Measurements from ENCODE around the gene TMEM121. TPM values are rescaled to one million over a fixed set of nuclear protein-coding genes. Genes with fewer than 3 reads are reported as not detected.

TMEM121 gene
- total RNA-seq, 2 experiments from 2014 or later: 0.21 to 0.25 TPM

DNA sequence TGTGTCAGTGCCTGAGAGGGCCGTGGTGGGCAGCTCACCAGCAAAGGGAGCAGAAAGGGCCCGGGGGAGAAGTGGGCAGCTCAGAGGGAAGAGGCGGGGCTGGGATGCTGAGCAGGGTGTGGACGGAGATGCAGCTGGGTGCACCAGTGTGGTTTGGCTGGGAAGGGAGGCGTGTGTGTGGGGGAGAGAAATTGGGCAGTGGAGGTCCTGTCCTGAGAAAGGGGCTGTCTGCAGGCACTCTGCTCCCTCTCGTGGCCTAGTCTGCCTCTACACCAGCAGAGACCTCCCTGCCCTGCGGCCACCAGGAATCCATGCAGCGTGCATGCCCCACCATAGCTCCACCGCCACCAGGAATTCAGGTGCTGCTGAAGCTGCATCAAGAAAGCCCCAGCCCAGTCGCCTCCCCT lies 6.4 kb downstream of the TMEM121 start:
- DNase-seq (ENCODE audit: low spot score): peak; percentile 74
- ChIA-PET POLR2A (interaction anchor here (0.7 to 0.9 kb wide), 2 partner anchors 50 to 52 kb away, joined by 3 read pairs; no protein-coding TSS in a partner anchor), CTCF (ENCODE audit: unreplicated experiment) (interaction anchor here (0.6 kb wide), 3 partner anchors 83 to 1986 kb away, joined by 3 read pairs; no protein-coding TSS in a partner anchor)
- Histone ChIP-seq H3K27ac (ENCODE audit: low read depth, low read length, poor library complexity, severe bottlenecking) (no peak overlapping the region), H3K9me3 (ENCODE audit: low read length) (no peaks in the 10 kb centered on the region), H3K36me3 (ENCODE audit: insufficient read depth, low read length) (no peaks in the 10 kb centered on the region), H3K4me3 (ENCODE audit: low read depth, low read length, poor library complexity, severe bottlenecking) (no peak overlapping the region), H4K20me1 (ENCODE audit: insufficient read depth, low read length) (no peaks in the 10 kb centered on the region), H3K79me2 (ENCODE audit: insufficient read depth, low read depth, low read length) (no peaks in the 10 kb centered on the region), H3K4me2 (ENCODE audit: low read length) (peak overlapping the region; percentile 30; the same call in 1 of the 2 replicates), H3K4me1 (ENCODE audit: insufficient read depth, low read length, poor library complexity, severe bottlenecking) (peaks cover 46% of the 10 kb centered on the region), H3K9me2 (ENCODE audit: insufficient read depth, low read length) (no peaks in the 10 kb centered on the region), H2AFZ (ENCODE audit: low read length) (no peak overlapping the region)
- TF ChIP-seq EZH2phosphoT487 (IDR thresholded peaks at IDR 0.05; ENCODE audit: borderline replicate concordance, low read depth, low read length) (no peak), CTCF (conservative IDR thresholded peaks at IDR 0.05; ENCODE audit: low read length) (peak; percentile 74)
- intact Hi-C loops (cut with micrococcal nuclease; ENCODE audit: unreplicated experiment): loop anchor here (2.0 kb wide), 1 partner anchor 42 kb away; the partner anchor contains the start of gene TEDC1
- no TSS peak for BruUV-seq (replicated peaks)

GRCh38 chr14:105533391-105533790 lies 7.0 kb downstream of the TMEM121 start:
- no peak for TF ChIP-seq EZH2phosphoT487 (IDR thresholded peaks at IDR 0.05; ENCODE audit: borderline replicate concordance, low read depth, low read length)
- no peak for TF ChIP-seq CTCF (conservative IDR thresholded peaks at IDR 0.05; ENCODE audit: low read length)
- ChIA-PET POLR2A (interaction anchor here (0.9 kb wide), 1 partner anchor 10 kb away, joined by 3 read pairs; no protein-coding TSS in a partner anchor), CTCF (ENCODE audit: unreplicated experiment) (interaction anchor here (0.6 kb wide), 1 partner anchor 114 kb away, joined by 3 read pairs; no protein-coding TSS in a partner anchor)
- Histone ChIP-seq H3K36me3 (ENCODE audit: insufficient read depth, low read length) (no peaks in the 10 kb centered on the region), H3K9me2 (ENCODE audit: insufficient read depth, low read length) (no peaks in the 10 kb centered on the region), H3K79me2 (ENCODE audit: insufficient read depth, low read depth, low read length) (no peaks in the 10 kb centered on the region), H3K27ac (ENCODE audit: low read depth, low read length, poor library complexity, severe bottlenecking) (no peak overlapping the region), H2AFZ (ENCODE audit: low read length) (no peak overlapping the region), H3K4me1 (ENCODE audit: insufficient read depth, low read length, poor library complexity, severe bottlenecking) (peaks cover 41% of the 10 kb centered on the region), H3K9me3 (ENCODE audit: low read length) (no peaks in the 10 kb centered on the region), H4K20me1 (ENCODE audit: insufficient read depth, low read length) (no peaks in the 10 kb centered on the region), H3K4me2 (ENCODE audit: low read length) (no peak overlapping the region), H3K4me3 (ENCODE audit: low read depth, low read length, poor library complexity, severe bottlenecking) (no peak overlapping the region)
- no TSS peak for BruUV-seq (replicated peaks)
- intact Hi-C loops (cut with micrococcal nuclease; ENCODE audit: unreplicated experiment): loop anchor here (2.0 kb wide), 1 partner anchor 43 kb away; the partner anchor contains the start of gene TEDC1
- DNase-seq (ENCODE audit: low spot score): no peak

- H3K79me2 ChIP-seq (ENCODE audit: insufficient read depth, low read depth, low read length): no peaks in the 10 kb centered on the region
- no peaks in the 10 kb centered on the region for H3K9me2 ChIP-seq (ENCODE audit: insufficient read depth, low read length)
- ChIA-PET POLR2A (interaction anchor here (0.9 kb wide), 1 partner anchor 9 kb away, joined by 3 read pairs; no protein-coding TSS in a partner anchor), CTCF (ENCODE audit: unreplicated experiment) (no interaction called here)
- no peak for DNase-seq (ENCODE audit: low spot score)
- H4K20me1 ChIP-seq (ENCODE audit: insufficient read depth, low read length): no peaks in the 10 kb centered on the region
- no peak overlapping the region for H3K4me2 ChIP-seq (ENCODE audit: low read length)
- H3K9me3 ChIP-seq (ENCODE audit: low read length): no peaks in the 10 kb centered on the region
- intact Hi-C loops (cut with micrococcal nuclease; ENCODE audit: unreplicated experiment): loop anchor here (2.0 kb wide), 1 partner anchor 43 kb away; the partner anchor contains the start of gene TEDC1
- H3K4me1 ChIP-seq (ENCODE audit: insufficient read depth, low read length, poor library complexity, severe bottlenecking): peaks cover 37% of the 10 kb centered on the region
- BruUV-seq (replicated peaks): no TSS peak
- no peaks in the 10 kb centered on the region for H3K36me3 ChIP-seq (ENCODE audit: insufficient read depth, low read length)
- H3K27ac ChIP-seq (ENCODE audit: low read depth, low read length, poor library complexity, severe bottlenecking): no peak overlapping the region
- no peak overlapping the region for H2AFZ ChIP-seq (ENCODE audit: low read length)
- no peak for TF ChIP-seq EZH2phosphoT487 (IDR thresholded peaks at IDR 0.05; ENCODE audit: borderline replicate concordance, low read depth, low read length)
- TF ChIP-seq CTCF (conservative IDR thresholded peaks at IDR 0.05; ENCODE audit: low read length): no peak
- no peak overlapping the region for H3K4me3 ChIP-seq (ENCODE audit: low read depth, low read length, poor library complexity, severe bottlenecking)
These were observed 7.6 kb downstream of the TMEM121 start for GRCh38 chr14:105533811-105534498.
